HepG2 (cell line): Measurements from ENCODE around the gene LRP10. TPM values are rescaled to one million over a fixed set of nuclear protein-coding genes. Genes with fewer than 3 reads are reported as not detected.

Experiments used
- CHD4 ChIP-seq: fragments of 200-600 bp; sonication (generic); IDR thresholded peaks from 2 replicates; pipeline ENCODE4 v1.7.0; 2017; ENCODE audit warnings: mild to moderate bottlenecking, low read length, borderline replicate concordance
- DR1 ChIP-seq: sonication (generic); formaldehyde crosslinking; IDR thresholded peaks from 2 replicates; pipeline ENCODE4 v1.8.0; 2021; ENCODE audit warnings: mild to moderate bottlenecking, missing genetic modification reagents, inconsistent platforms
- EZH2 ChIP-seq: conservative IDR thresholded peaks from 2 replicates; pipeline ENCODE4 v1.6.1; 2012; ENCODE audit warnings: mild to moderate bottlenecking, low read depth, low read length, moderate library complexity
- GPN1 ChIP-seq: sonication (generic); formaldehyde crosslinking; IDR thresholded peaks from 2 replicates; pipeline ENCODE4 v1.5.1; 2020; ENCODE audit warnings: missing genetic modification reagents, borderline replicate concordance
- HDAC6 ChIP-seq: fragments of 200-600 bp; sonication (generic); IDR thresholded peaks from 2 replicates; pipeline ENCODE4 v1.7.0; 2017; ENCODE audit warnings: mild to moderate bottlenecking, antibody characterized with exemption, low read length, low read depth
- ISX ChIP-seq: sonication (generic); formaldehyde crosslinking; conservative IDR thresholded peaks from 2 replicates; pipeline ENCODE4 v1.5.0; 2020; ENCODE audit warnings: missing genetic modification reagents
- MATR3 ChIP-seq: sonication (generic); formaldehyde crosslinking; IDR thresholded peaks from 2 replicates; pipeline ENCODE4 v1.4.0; 2020; ENCODE audit warnings: missing genetic modification reagents
- MTA3 ChIP-seq: sonication (generic); formaldehyde crosslinking; IDR thresholded peaks from 2 replicates; pipeline ENCODE4 v1.4.0; 2020; ENCODE audit warnings: missing genetic modification reagents
- MTF1 ChIP-seq: sonication (generic); formaldehyde crosslinking; IDR thresholded peaks from 2 replicates; pipeline ENCODE4 v1.5.0; 2020; ENCODE audit warnings: missing genetic modification reagents
- NR1H2 ChIP-seq: sonication (generic); formaldehyde crosslinking; IDR thresholded peaks from 2 replicates; pipeline ENCODE4 v1.8.1; 2022; ENCODE audit warnings: low read depth, missing genetic modification reagents, borderline replicate concordance
- RXRA ChIP-seq: sonication (generic); formaldehyde crosslinking; IDR thresholded peaks from 2 replicates; pipeline ENCODE4 v1.5.1; 2020; ENCODE audit warnings: missing genetic modification reagents
- SMYD3 ChIP-seq: sonication (generic); formaldehyde crosslinking; IDR thresholded peaks from 2 replicates; pipeline ENCODE4 v1.8.1; 2023; ENCODE audit warnings: mild to moderate bottlenecking, missing genetic modification reagents
- TCF7 ChIP-seq: sonication (generic); IDR thresholded peaks from 2 replicates; pipeline ENCODE4 v1.6.1; 2016; ENCODE audit warnings: antibody characterized with exemption, low read depth
- ZBTB38 ChIP-seq: sonication (generic); formaldehyde crosslinking; IDR thresholded peaks from 2 replicates; pipeline ENCODE4 v1.5.1; 2020; ENCODE audit warnings: mild to moderate bottlenecking, missing genetic modification reagents
- ZNF335 ChIP-seq: sonication (generic); formaldehyde crosslinking; IDR thresholded peaks from 2 replicates; pipeline ENCODE4 v1.4.0; 2020; ENCODE audit warnings: missing genetic modification reagents
- ZNF44 ChIP-seq: sonication (generic); formaldehyde crosslinking; IDR thresholded peaks from 2 replicates; pipeline ENCODE4 v1.5.1; 2020; ENCODE audit warnings: mild to moderate bottlenecking, missing genetic modification reagents
- ZNF510 ChIP-seq: sonication (generic); formaldehyde crosslinking; IDR thresholded peaks from 2 replicates; pipeline ENCODE4 v1.4.0; 2020; ENCODE audit warnings: low read depth, mild to moderate bottlenecking, missing genetic modification reagents
- ZNF724P ChIP-seq: sonication (generic); formaldehyde crosslinking; IDR thresholded peaks from 2 replicates; pipeline ENCODE4 v1.8.0; 2022; ENCODE audit warnings: missing genetic modification reagents, borderline replicate concordance
- ZNF792 ChIP-seq: IDR thresholded peaks from 2 replicates; pipeline ENCODE4 v1.6.1; 2016
- ZNF878 ChIP-seq: sonication (generic); formaldehyde crosslinking; IDR thresholded peaks from 2 replicates; pipeline ENCODE4 v1.8.1; 2023; ENCODE audit warnings: mild to moderate bottlenecking, missing genetic modification reagents, moderate library complexity
- ZNF879 ChIP-seq: sonication (generic); formaldehyde crosslinking; IDR thresholded peaks from 2 replicates; pipeline ENCODE4 v1.8.1; 2023; ENCODE audit warnings: missing genetic modification reagents
- ZSCAN20 ChIP-seq: sonication (generic); formaldehyde crosslinking; IDR thresholded peaks from 2 replicates; pipeline ENCODE4 v1.4.0; 2020; ENCODE audit warnings: missing genetic modification reagents, mild to moderate bottlenecking, borderline replicate concordance
- polyA plus RNA-seq, 8 experiments: library from polyadenylated mRNA; depleted of rRNA in 3 of 8; stranded (reverse) in 7 of 8; unstranded in 1 of 8; fragments of >200 nt; fragmentation: Illumina TruSeq in 4 of 8; extraction: Trizol in 4 of 8; gene quantifications; 2 replicates each; pipeline versions ENCODE4 v1.2.1 to v1.2.3, GENCODE V29; 2011 to 2016; ENCODE audit warnings: low read depth in 4 of 8, missing spikeins in 1 of 8, mixed read lengths in 1 of 8; ENCODE audit not compliant: insufficient read depth in 1 of 8
- total RNA-seq, 5 experiments: library from RNA; depleted of rRNA; stranded (reverse); fragments of >200 nt; fragmentation: Illumina TruSeq; extraction: Trizol; gene quantifications; 2 replicates each; pipeline ENCODE4 v1.2.3, GENCODE V29; 2016; ENCODE audit warnings: low read depth in 1 of 5
- TF ChIP-seq, protein P1 (sequence below): sonication (generic); formaldehyde crosslinking; conservative IDR thresholded peaks from 2 replicates; pipeline ENCODE4 v1.8.0; 2022; ENCODE audit warnings: low read depth, missing genetic modification reagents
- TF ChIP-seq, protein P2 (sequence below): sonication (generic); formaldehyde crosslinking; IDR thresholded peaks from 2 replicates; pipeline ENCODE4 v1.4.0; 2020; ENCODE audit warnings: missing genetic modification reagents
- TF ChIP-seq, protein P3 (sequence below): sonication (generic); formaldehyde crosslinking; IDR thresholded peaks from 2 replicates; pipeline ENCODE4 v1.8.1; 2023; ENCODE audit warnings: mild to moderate bottlenecking, inconsistent platforms, moderate library complexity, missing genetic modification reagents, borderline replicate concordance

The LRP10 gene
- total and polyA plus RNA-seq, 2 of the 13 experiments (the other 11 are each of a cell fraction or from before 2014, with no cell fraction given): 16.9 to 45.2 TPM

DNA sequence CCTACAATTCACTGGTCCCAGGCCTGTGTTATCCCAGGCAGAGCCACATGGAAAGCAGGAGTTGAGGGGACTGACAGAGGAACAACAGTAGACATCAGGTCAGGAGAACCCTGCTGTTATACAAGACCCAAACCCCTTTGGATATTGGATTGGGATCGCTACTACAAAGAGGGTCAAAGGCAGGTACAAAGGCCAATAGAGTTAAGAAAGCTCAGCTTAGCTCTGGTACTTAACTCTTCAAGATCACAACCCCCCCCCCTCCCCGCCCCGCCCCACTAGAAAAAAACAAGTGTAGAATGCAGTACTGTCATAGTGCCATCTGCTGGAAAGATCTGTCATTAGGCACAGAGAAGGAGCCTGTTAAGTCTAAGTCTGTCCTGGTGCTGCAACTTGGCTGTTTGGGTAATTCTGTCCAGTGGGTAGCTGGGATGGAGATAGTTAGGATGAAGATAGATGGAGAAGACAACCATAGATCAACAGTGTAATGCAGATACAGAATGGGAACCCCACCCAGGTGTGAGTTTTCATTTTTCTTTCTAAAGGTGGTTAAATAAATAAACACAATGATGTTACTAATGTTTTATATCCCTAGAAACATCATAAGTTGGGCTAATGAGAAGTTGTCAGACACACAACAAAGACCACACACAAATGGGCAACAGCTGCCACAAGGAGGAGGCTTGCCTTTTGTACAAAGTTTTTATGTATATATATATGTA is 28.7 kb downstream of the LRP10 start (continued):
- TF ChIP-seq ZNF510 (no peak), ZSCAN20 (CRISPR knock-in tag) (no peak), TCF7 (no peak), ZNF792 (CRISPR knock-in tag) (no peak), HDAC6 (no peak), GPN1 (CRISPR knock-in tag) (no peak), ZNF44 (no peak), RXRA (CRISPR knock-in tag) (no peak), EZH2 (no peak), MTF1 (CRISPR knock-in tag) (no peak), ZNF878 (CRISPR knock-in tag) (0 out of 2 replicates have a peak, but pooled peaks have one; percentile 8), MTA3 (CRISPR knock-in tag) (no peak), ZBTB38 (CRISPR knock-in tag) (no peak), NR1H2 (no peak), ZNF879 (CRISPR knock-in tag) (no peak), ZNF724P (CRISPR knock-in tag) (peak; percentile 41; the same call in 1 of the 2 replicates), DR1 (CRISPR knock-in tag) (no peak), SMYD3 (no peak), MATR3 (CRISPR knock-in tag) (no peak), ISX (CRISPR knock-in tag) (no peak), CHD4 (no peak), ZNF335 (CRISPR knock-in tag) (0 out of 2 replicates have a peak, but pooled peaks have one; percentile 19)
- TF ChIP-seq, protein P1, sequence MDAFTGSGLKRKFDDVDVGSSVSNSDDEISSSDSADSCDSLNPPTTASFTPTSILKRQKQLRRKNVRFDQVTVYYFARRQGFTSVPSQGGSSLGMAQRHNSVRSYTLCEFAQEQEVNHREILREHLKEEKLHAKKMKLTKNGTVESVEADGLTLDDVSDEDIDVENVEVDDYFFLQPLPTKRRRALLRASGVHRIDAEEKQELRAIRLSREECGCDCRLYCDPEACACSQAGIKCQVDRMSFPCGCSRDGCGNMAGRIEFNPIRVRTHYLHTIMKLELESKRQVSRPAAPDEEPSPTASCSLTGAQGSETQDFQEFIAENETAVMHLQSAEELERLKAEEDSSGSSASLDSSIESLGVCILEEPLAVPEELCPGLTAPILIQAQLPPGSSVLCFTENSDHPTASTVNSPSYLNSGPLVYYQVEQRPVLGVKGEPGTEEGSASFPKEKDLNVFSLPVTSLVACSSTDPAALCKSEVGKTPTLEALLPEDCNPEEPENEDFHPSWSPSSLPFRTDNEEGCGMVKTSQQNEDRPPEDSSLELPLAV (CRISPR knock-in tag): no peak
- TF ChIP-seq, protein P2, sequence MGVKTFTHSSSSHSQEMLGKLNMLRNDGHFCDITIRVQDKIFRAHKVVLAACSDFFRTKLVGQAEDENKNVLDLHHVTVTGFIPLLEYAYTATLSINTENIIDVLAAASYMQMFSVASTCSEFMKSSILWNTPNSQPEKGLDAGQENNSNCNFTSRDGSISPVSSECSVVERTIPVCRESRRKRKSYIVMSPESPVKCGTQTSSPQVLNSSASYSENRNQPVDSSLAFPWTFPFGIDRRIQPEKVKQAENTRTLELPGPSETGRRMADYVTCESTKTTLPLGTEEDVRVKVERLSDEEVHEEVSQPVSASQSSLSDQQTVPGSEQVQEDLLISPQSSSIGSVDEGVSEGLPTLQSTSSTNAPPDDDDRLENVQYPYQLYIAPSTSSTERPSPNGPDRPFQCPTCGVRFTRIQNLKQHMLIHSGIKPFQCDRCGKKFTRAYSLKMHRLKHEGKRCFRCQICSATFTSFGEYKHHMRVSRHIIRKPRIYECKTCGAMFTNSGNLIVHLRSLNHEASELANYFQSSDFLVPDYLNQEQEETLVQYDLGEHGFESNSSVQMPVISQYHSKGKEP (CRISPR knock-in tag): no peak
- TF ChIP-seq, protein P3, sequence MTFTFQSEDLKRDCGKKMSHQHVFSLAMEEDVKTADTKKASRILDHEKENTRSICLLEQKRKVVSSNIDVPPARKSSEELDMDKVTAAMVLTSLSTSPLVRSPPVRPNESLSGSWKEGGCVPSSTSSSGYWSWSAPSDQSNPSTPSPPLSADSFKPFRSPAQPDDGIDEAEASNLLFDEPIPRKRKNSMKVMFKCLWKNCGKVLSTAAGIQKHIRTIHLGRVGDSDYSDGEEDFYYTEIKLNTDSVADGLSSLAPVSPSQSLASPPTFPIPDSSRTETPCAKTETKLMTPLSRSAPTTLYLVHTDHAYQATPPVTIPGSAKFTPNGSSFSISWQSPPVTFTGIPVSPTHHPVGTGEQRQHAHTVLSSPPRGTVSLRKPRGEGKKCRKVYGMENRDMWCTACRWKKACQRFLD: no peak
